Fibroblast of the conjunctiva (primary cell): ENCODE measurements around the gene RSRC1.
A peak's percentile ranks its signal among the peaks of the same experiment; 100 is the strongest.
"Not testable (repeated sequence)": the region's sequence is repeated elsewhere in the genome, so short reads cannot be mapped to it uniquely, and the experiment has no call there.

Source experiments
- DNase-seq: peaks from one replicate; pipeline ENCODE4 v3.0.0-alpha.2; 2010; ENCODE audit warnings: low read depth

RSRC1 gene

GRCh38 chr3:158329696-158330441 is 220.0 kb downstream of the RSRC1 start:
- DNase-seq: not testable (repeated sequence)

GRCh38 chr3:158330870-158331269 is 221.0 kb downstream of the RSRC1 start:
- no peak for DNase-seq

- no peak for DNase-seq
Observed at GRCh38 chr3:158333736-158334135, 223.8 kb downstream of the RSRC1 start.

GRCh38 chr3:158337110-158337509 is 227.2 kb downstream of the RSRC1 start:
- no peak for DNase-seq

GRCh38 chr3:158339638-158340037 is 229.7 kb downstream of the RSRC1 start:
- no peak for DNase-seq

- not testable (repeated sequence) for DNase-seq
Observed at GRCh38 chr3:158340951-158341350, 231.1 kb downstream of the RSRC1 start.

- peak; percentile 6 for DNase-seq
Observed at GRCh38 chr3:158347966-158348365, 238.1 kb downstream of the RSRC1 start.

GRCh38 chr3:158350971-158351370 is 241.1 kb downstream of the RSRC1 start:
- DNase-seq: no peak

GRCh38 chr3:158352551-158352950 is 242.7 kb downstream of the RSRC1 start:
- no peak for DNase-seq

GRCh38 chr3:158354713-158355112 is 244.8 kb downstream of the RSRC1 start:
- no peak for DNase-seq

GRCh38 chr3:158355623-158356588 is 246.0 kb downstream of the RSRC1 start:
- DNase-seq: no peak

- no peak for DNase-seq
Observed at GRCh38 chr3:158359339-158359738, 249.4 kb downstream of the RSRC1 start.

- no peak for DNase-seq
Observed at GRCh38 chr3:158360756-158361448, 251.0 kb downstream of the RSRC1 start.

GRCh38 chr3:158368271-158368670 is 258.4 kb downstream of the RSRC1 start:
- no peak for DNase-seq

- DNase-seq: no peak
Observed at GRCh38 chr3:158369279-158369678, 259.4 kb downstream of the RSRC1 start.

- DNase-seq: no peak
Observed at GRCh38 chr3:158379517-158379916, 269.6 kb downstream of the RSRC1 start.

- no peak for DNase-seq
Observed at GRCh38 chr3:158381262-158381868, 271.5 kb downstream of the RSRC1 start.

GRCh38 chr3:158382479-158382878 is 272.6 kb downstream of the RSRC1 start:
- DNase-seq: no peak

GRCh38 chr3:158384019-158384418 is 274.1 kb downstream of the RSRC1 start:
- DNase-seq: no peak

- no peak for DNase-seq
Observed at GRCh38 chr3:158395421-158395820, 285.5 kb downstream of the RSRC1 start.

GRCh38 chr3:158402590-158402989 is 292.7 kb downstream of the RSRC1 start:
- DNase-seq: no peak

GRCh38 chr3:158403013-158403412 is 293.1 kb downstream of the RSRC1 start:
- no peak for DNase-seq
